HG02938 (cell line): ENCODE results near the gene PHKG2.

Experiments used
- ATAC-seq: cut with Tn5 transposase; IDR thresholded peaks from one replicate; pipeline ENCODE4 v1.9.1; 2021; ENCODE audit warnings: mild to moderate bottlenecking, moderate library complexity; ENCODE audit not compliant: unreplicated experiment

PHKG2 gene

DNA sequence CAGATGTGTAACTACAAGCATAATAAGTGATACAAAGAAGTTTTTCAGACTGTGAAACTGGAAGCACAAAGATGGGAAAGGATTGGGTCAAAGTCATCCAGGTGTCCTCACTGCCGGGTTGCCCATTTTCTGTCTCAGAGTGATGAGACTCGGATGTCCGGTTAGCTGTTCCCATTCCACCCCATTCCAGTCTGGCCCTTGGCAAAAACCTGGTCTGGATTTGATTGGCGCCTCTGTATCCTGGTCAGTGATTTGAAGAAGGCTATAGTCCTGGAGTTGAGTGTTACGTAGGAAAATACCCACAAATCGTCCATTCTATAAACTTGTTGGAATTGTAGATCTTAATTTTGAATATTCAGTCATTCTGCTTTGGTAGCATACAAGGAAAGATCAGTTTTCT lies 19.9 kb upstream of the PHKG2 start:
- no peak for ATAC-seq

DNA sequence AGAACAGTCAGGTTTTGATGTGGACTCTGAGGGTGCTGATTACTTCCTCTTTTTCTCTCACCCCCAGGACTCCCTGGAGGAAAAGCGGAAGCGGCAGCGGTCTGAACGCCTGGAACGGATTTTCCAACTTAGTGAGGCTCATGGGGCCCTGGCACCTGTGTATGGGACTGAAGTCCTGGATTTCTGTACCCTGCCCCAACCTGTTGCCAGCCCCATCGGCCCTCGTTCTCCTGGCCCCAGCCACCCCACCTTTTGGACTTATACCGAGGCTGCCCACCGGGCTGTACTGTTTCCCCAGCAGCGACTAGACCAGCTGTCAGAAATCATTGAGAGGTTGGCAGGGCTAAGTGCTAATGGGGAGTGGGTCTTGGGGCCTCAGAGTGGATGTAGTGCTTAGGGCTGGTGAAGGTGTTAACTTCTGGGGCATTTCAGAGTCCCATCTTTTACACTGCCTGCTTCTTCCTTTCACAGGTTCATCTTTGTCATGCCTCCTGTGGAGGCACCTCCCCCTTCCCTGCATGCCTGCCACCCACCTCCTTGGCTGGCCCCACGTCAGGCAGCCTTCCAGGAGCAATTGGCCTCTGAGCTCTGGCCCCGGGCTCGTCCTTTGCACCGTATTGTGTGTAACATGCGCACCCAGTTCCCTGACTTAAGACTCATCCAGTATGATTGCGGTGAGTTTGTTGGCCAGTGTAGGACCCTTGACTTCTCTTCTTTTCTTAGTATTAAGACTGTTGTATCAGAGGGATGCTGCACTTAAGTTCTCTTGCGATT lies 19.1 kb upstream of the PHKG2 start:
- ATAC-seq: no peak

DNA sequence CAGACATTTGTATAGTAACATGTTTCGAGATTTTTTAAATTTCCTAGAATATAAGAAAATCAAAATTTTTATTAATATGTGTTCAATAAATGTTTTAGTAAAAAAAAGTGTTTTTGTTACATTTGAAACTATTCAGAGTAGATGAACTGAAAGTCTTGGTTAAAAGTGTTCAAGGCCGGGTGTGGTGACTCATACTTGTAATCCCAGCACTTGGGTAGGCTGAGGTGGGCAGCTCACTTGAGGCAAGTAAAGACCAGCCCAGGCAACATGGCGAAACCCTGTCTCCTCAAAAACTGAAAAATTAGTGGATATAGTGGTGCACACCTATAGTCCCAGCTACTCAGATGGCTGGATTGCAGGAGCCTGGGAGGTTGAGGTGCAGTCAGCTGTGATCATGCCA lies 16.8 kb upstream of the PHKG2 start:
- ATAC-seq: no peak

DNA sequence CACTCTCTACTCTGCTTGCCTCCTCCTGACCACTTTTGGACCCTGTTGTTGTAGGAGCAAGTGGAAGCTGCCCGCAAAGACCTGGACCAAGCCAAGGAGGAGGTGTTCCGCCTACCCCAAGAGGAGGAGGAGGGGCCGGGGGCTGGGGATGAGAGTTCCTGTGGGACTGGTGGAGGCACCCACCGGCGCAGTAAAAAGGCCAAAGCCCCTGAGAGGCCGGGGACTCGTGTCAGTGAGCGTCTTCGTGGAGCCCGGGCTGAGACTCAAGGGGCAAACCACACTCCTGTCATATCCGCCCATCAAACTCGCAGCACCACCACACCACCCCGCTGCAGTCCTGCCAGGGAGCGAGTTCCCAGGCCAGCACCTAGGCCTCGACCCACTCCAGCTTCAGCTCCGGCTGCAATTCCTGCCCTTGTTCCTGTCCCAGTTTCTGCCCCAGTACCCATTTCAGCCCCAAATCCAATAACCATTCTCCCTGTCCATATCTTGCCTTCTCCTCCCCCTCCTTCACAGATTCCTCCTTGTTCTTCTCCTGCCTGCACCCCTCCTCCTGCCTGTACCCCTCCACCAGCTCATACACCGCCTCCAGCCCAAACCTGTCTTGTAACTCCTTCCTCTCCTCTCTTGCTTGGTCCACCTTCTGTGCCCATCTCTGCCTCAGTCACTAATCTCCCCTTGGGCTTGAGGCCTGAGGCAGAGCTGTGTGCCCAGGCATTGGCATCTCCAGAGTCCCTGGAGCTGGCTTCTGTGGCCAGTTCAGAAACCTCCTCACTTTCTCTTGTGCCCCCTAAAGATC lies 11.0 kb upstream of the PHKG2 start:
- ATAC-seq: no peak

DNA sequence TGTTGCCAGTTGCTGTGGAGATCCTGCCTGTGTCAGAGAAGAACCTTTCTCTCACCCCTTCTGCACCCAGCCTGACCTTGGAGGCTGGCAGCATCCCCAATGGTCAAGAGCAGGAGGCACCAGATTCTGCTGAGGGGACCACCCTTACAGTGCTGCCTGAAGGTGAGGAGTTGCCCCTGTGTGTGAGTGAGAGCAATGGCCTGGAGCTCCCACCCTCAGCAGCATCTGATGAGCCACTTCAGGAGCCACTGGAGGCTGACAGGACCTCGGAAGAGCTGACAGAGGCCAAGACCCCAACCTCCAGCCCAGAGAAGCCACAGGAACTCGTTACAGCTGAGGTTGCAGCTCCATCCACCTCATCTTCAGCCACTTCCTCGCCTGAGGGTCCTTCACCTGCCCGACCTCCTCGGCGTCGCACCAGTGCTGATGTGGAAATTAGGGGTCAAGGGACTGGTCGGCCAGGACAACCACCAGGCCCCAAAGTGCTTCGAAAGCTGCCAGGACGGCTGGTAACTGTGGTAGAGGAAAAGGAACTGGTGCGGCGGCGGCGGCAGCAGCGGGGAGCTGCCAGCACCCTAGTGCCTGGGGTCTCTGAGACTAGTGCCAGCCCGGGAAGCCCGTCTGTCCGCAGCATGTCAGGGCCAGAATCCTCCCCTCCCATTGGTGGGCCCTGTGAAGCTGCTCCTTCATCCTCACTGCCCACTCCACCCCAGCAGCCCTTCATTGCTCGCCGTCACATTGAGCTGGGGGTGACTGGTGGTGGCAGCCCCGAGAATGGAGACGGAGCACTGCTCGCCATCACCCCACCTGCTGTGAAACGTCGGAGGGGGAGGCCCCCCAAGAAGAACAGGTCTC lies 10.2 kb upstream of the PHKG2 start:
- ATAC-seq: no peak

DNA sequence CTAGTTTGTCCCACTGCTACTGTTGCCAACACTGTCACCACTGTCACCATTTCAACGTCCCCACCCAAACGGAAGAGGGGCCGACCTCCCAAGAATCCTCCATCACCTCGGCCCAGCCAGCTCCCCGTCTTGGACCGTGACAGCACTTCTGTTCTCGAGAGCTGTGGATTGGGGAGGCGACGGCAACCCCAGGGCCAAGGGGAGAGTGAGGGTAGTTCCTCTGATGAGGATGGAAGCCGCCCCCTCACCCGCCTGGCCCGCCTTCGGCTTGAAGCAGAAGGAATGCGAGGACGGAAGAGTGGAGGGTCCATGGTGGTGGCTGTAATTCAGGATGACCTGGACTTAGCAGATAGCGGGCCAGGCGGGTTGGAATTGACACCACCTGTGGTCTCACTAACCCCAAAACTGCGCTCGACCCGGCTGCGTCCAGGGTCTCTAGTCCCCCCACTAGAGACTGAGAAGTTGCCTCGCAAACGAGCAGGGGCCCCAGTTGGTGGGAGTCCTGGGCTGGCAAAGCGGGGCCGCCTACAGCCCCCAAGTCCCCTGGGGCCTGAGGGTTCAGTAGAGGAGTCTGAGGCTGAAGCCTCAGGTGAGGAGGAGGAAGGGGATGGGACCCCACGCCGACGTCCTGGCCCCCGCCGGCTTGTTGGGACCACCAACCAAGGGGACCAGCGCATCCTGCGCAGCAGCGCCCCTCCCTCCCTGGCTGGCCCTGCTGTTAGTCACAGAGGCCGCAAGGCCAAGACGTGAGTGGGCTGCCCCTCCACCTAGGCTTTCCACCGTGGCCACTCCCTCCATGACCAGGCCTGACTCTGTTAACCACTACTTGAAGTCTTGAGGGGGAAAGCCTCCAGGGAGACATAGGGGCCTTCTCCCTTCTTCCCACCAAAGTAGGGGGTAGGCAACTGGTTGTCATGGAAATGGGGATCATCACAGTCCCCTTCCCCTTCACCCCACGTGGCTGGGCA lies 9.0 kb upstream of the PHKG2 start:
- no peak for ATAC-seq

DNA sequence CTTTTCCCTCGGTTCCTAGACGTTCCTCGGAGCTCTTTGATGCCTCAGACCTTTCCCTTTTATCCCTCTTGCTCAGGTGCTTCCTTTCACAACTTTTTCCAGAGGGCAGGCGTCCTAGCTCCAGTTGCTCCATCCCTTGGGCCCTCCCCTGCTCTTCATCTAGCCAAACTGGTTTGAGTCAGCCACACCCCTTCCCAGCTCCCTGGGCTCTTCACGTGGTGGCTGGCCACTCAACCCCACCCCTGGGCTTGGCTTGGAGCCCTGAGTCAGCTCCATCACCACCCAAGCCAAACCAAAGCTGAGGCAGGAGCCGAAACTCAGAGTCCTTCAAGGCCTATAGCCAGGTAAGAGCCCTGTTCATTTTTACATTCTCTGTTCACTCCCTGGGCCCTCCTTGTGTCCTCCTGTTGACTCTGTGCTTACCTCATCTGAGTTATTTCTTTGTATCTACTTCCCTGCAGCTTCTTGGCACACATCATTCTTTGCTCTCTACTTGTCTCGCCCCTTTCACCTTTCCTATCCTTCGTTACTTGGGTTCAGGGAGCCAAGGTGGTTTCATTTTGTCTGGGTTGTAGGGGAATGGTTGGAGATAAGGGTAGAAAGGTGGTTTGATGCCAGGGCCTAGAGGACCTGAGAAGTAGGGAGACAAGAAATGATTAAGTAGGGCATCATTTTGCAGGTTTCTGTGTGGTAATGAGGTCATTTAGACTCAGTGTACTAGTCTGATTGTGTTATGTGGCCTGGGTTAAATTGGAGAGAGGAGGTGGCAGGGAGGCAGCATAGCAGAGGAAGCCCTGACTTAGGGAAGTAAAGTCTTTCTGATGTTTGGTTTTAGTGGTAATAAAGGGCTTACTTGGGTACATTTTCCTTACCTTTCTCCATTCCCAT lies 7.6 kb upstream of the PHKG2 start:
- ATAC-seq: no peak

DNA sequence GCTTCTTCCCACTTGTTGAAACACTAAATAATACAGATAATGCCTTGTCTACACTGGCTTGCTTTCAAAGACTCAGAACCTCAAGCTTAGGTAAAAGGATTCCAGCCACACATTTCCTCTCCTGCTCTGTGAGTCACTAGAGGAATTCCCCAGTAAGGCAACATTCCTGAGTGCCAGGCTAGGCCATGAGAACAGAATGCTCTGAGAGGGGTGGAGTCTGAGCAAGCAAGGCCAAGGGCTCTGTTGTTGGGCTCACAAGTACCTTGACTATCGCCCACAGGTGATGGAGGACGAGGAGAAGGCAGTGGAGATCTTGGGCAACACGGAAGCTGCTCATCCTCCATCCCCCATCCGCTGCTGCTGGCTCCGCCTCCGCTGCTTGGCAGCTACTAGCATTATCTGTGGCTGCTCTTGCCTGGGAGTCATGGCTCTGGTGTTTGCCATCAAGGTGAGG lies 6.7 kb upstream of the PHKG2 start:
- ATAC-seq: no peak

DNA sequence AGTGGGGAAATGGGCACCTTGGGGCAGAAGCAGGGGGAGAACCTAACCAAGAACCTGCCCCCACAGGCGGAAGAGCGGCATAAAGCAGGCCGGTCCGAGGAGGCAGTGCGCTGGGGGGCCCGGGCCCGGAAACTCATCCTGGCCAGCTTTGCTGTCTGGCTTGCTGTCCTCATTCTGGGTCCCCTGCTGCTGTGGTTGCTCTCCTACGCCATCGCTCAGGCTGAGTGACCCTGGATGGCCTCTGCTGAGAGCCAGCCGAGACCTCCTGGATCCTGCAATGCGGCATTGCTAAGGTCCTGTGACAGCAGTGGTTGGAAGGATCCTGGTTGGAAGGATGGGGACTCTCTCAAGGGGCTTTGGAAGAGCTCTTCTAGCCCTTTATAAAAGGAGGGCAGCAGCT lies 4.5 kb upstream of the PHKG2 start:
- ATAC-seq: no peak

DNA sequence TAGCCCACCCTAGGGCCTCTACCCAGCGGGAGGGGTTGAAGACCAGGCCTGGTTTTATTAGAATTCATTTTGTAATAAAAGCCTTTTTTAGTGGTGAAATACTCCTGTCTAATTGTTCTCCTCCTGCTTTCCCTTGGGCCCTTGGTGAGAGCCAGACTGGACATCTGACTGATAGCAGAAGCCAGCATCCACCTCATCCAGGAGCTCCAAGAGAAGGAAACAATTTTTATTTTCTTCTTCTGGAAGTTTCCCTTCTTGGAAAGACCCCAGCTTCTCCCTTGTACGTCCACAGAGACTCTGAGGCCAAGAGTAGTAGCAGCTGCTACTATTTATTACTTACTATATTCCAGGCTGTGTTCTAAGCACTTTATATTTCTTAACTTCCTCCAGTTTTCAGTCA lies 4.0 kb upstream of the PHKG2 start:
- no peak for ATAC-seq

DNA sequence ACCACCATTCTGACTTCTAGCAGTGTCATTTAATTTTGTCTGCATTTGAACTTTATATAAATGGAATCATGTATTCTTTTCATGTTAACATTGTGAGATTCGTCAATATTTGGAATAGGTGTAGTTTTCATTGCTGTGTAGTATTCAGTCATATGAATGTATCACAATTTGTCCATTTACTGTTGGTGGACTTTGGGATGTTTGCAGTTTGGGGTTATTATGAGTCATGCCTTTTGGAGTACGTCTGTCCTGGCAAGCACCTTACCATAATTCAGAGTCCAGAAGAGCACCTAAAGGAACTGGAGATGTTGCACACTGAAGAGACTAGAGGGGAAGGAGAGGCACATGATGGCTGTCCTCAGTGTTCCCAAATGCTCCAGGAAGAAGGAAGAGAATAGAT lies 3.1 kb upstream of the PHKG2 start:
- ATAC-seq: no peak

DNA sequence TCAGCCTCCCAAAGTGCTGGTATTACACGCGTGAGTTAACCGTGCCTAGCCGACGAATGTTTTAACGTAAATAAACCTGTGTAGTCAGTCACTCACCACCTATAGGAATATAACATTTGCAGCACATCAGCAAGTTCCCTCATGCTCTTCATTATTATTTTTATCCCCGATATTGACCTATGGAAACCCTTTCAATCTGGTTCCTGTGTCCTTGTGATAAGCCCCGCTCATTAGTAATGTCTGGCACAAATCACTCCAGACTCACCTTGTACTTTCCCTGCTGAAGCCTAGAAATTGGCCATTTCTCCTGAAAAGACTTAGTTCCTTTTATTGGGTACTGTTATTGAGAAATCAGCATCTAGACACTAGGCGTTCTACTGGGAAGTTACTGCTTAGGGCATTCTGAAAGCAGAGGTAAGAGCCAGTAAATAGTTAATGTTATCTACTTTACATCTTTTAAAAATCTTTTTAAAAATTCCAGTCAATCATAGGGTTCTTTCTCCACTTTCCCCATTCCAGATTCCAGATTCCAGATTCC lies 1.5 kb upstream of the PHKG2 start:
- no peak for ATAC-seq

DNA sequence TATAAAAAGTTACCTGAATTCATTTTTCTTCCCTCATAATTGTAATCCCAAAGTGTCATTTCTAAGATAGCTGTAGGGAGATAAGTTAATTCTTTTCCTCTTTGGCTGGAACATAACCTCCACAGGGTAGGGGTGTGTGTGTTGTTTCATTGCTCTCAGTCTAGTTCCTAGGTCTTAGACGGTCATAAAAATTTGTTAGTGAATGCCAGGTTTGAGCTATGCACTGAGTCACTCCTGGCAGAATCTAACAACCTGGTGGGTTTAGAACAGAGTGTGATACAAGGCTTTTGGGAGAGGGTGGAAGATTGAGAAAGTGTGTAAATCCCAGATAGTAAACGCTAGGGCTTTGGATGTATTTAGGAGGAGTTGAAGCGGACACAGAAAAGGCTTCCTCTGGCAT lies 894 bp upstream of the PHKG2 start:
- no peak for ATAC-seq

DNA sequence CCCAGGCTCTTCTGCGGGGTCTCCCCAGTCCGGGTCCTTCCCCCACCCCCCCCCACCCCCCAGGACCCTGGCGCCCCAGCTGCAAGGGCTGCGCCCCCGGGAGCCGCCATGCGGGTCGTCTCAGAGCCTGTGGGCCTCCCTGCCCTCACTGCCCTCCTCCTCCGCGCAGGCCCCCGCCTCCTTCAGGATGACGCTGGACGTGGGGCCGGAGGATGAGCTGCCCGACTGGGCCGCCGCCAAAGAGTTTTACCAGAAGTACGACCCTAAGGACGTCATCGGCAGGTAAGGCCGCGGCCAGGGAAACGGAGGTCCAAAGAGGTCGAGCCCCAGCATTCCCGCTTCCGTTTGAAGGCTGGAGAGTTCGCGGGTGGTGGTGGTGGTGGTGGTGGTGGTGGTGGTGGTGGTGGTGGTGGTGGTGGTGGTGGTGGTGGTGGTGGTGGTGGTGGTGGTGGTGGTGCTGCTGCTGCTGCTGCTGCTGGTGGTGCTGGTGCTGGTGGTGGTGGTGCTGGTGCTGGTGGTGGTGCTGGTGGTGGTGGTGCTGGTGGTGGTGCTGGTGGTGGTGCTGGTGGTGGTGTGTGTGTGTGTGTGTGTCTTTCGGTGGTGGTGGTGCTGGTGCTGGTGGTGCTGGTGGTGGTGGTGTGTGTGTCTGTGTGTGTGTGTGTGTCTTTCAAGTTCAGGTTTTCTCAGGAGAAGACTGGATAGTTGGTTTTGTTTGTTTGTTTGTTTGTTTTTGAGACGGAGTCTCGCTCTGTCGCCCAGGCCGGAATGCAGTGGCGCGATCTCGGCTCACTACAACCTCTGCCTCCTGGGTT lies 615 bp downstream of the PHKG2 start:
- ATAC-seq: no peak

DNA sequence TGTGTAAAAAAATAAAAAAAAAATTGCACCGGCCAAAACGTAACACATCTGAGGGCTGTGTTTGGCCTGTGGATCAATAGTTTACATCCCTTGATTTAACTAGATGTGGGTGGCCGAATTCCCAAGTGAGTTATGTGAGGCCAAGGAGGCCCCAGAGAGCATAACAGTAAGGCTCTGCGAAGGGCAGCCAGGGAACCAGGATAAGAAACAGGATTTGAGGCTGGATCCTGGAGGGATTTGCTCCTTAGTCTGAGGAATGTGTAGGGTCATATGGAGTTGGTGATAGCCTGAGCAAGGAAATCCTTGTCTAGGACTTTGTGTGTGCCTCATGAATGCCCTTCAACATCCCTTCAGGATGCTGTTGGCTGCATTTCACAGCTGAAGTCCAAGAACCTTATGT lies 2.0 kb downstream of the PHKG2 start:
- ATAC-seq: no peak

DNA sequence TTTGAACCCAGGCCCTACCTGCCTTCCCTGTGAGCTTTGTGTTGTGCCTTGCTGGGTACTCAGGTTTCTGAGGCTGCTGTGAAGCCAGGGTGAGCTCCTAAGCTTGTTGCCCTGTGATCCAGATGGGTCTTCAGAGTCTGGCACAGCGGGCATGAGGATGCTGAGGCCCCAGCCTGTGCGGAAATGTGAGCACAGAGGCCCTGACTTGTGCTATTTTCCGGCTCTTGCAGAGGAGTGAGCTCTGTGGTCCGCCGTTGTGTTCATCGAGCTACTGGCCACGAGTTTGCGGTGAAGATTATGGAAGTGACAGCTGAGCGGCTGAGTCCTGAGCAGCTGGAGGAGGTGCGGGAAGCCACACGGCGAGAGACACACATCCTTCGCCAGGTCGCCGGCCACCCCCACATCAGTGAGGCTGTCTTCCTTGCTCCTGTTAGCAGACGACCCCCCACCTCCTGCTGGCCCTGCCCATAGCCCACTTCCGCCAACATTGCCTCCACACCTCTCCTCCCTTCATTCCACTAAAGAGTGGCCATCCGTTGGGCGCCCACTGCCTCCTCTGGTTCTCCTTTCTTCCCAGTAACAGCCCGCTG lies 2.7 kb downstream of the PHKG2 start:
- no peak for ATAC-seq

DNA sequence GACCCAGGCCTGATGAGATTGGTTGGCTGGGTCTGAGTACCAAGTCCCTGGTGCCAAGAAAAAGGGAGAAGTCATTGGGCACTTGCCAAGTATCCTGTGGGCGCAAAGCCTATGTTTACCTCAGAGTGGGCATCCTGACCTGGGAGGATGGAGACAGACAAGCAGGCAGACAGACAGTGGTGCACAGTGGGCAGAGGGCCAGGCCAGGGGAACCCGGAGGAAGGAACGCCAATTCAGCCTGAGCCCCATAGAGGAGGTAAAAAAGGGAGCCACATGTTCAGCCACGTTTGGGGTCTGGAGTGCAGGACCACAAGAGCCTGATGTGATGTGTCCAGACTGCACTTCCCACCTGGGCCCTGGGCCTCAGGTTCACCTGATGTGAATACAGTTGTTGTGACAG lies 5.4 kb downstream of the PHKG2 start:
- no peak for ATAC-seq
